ENCODE results near the gene MPPED1.

DNA sequence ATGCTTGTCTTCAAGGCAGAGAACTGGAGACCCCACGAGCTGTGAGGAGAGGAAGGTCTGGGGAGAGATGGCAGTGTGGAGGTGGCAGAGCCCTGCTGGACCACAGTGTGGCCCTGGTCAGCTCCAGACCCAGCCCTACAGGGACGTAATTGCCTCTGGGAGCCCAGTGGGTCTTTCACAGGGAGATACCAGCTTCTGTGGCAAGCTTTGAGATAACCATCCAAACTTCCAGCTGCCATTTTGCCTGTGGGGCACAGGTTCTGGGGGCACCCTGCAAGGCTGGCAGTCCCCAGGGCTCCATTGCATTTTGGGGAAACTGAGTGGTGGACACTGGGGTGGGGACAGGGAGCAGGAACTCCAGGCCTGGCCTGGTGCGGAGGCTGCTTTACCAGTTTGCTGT is 10.2 kb upstream of the MPPED1 start:
- TF ChIP-seq CTCF (IDR thresholded peaks at IDR 0.05) (no peak), NFIC (IDR thresholded peaks at IDR 0.05; ENCODE audit: borderline replicate concordance) (no peak), USF2 (IDR thresholded peaks at IDR 0.05; ENCODE audit: borderline replicate concordance, low read depth, low read length) (no peak), MAX (IDR thresholded peaks at IDR 0.05; ENCODE audit: low read depth) (no peak), POLR2AphosphoS5 (IDR thresholded peaks at IDR 0.05; ENCODE audit: low read depth, low read length) (no peak), RFX5 (IDR thresholded peaks at IDR 0.05; ENCODE audit: low read length) (no peak), TCF12 (IDR thresholded peaks at IDR 0.05) (no peak), GABPA (IDR thresholded peaks at IDR 0.05; ENCODE audit: low read depth) (no peak)
- TF ChIP-seq, protein P1, sequence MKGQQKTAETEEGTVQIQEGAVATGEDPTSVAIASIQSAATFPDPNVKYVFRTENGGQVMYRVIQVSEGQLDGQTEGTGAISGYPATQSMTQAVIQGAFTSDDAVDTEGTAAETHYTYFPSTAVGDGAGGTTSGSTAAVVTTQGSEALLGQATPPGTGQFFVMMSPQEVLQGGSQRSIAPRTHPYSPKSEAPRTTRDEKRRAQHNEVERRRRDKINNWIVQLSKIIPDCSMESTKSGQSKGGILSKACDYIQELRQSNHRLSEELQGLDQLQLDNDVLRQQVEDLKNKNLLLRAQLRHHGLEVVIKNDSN (IDR thresholded peaks at IDR 0.05; ENCODE audit: borderline replicate concordance, low read depth): no peak
- TF ChIP-seq, protein P2, sequence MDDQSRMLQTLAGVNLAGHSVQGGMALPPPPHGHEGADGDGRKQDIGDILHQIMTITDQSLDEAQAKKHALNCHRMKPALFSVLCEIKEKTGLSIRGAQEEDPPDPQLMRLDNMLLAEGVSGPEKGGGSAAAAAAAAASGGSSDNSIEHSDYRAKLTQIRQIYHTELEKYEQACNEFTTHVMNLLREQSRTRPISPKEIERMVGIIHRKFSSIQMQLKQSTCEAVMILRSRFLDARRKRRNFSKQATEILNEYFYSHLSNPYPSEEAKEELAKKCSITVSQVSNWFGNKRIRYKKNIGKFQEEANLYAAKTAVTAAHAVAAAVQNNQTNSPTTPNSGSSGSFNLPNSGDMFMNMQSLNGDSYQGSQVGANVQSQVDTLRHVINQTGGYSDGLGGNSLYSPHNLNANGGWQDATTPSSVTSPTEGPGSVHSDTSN (IDR thresholded peaks at IDR 0.05): no peak
